Common myeloid progenitor, CD34-positive (primary cell): ENCODE data around the gene NOPCHAP1.

Source experiments
- CTCF ChIA-PET: fragments of 350-600 bp; sonication (Branson Sonifier 250); formaldehyde crosslinking; loops from one replicate; lab custom pipeline; 2021; ENCODE audit warnings: antibody characterized with exemption; lab: Charles Lee
- POLR2A ChIA-PET: fragments of 350-600 bp; sonication (Branson Sonifier 250); formaldehyde crosslinking; loops from one replicate; lab custom pipeline; 2021; ENCODE audit warnings: antibody characterized with exemption; lab: Charles Lee
- DNase-seq, 3 donors: peaks; one replicate each; pipeline versions ENCODE4 v3.0.0 to v3.0.0-alpha.2; 2013
- H3K27ac ChIP-seq, 2 experiments: 1 replicate in 1 of 2; 2 replicates in 1 of 2; pipeline ENCODE4 v1.7.0; 2013; ENCODE audit warnings: inconsistent platforms in 2 of 2, low read length in 2 of 2, mild to moderate bottlenecking in 2 of 2, low read depth in 1 of 2, moderate library complexity in 1 of 2; ENCODE audit not compliant: severe bottlenecking in 2 of 2, insufficient read depth in 1 of 2, poor library complexity in 1 of 2
- H3K27me3 ChIP-seq, 5 experiments: replicated peaks in 2 of 5; 1 replicate in 3 of 5; 2 replicates in 2 of 5; pipeline versions ENCODE4 v1.6.1 to v1.7.0; 2013; ENCODE audit warnings: low read length in 4 of 5, mild to moderate bottlenecking in 2 of 5, moderate library complexity in 2 of 5, inconsistent platforms in 1 of 5; ENCODE audit not compliant: insufficient read depth in 5 of 5, control insufficient read depth in 4 of 5
- H3K36me3 ChIP-seq, 4 experiments: 1 replicate in 2 of 4; 2 replicates in 2 of 4; pipeline versions ENCODE4 v1.6.1 to v1.7.0; 2013; ENCODE audit warnings: low read length in 3 of 4, control low read depth in 1 of 4, mild to moderate bottlenecking in 1 of 4; ENCODE audit not compliant: control insufficient read depth in 4 of 4, insufficient read depth in 4 of 4
- H3K4me1 ChIP-seq, 4 experiments: 1 replicate in 3 of 4; 2 replicates in 1 of 4; pipeline versions ENCODE4 v1.6.1 to v1.7.1; 2013; ENCODE audit warnings: low read length in 3 of 4, mild to moderate bottlenecking in 3 of 4, control low read depth in 1 of 4, inconsistent platforms in 1 of 4, moderate library complexity in 1 of 4; ENCODE audit not compliant: control insufficient read depth in 4 of 4, insufficient read depth in 4 of 4; ENCODE audit errors: control extremely low read depth in 1 of 4
- H3K4me3 ChIP-seq, 7 experiments: 1 replicate in 4 of 7; 2 replicates in 3 of 7; pipeline versions ENCODE4 v1.5.1 to v1.7.0; 2013; ENCODE audit warnings: mild to moderate bottlenecking in 7 of 7, low read length in 6 of 7, moderate library complexity in 6 of 7, inconsistent platforms in 2 of 7, low read depth in 2 of 7, control low read depth in 1 of 7; ENCODE audit not compliant: insufficient read depth in 4 of 7, control insufficient read depth in 1 of 7; ENCODE audit errors: extremely low read depth in 1 of 7
- H3K9me3 ChIP-seq, 5 experiments: 1 replicate in 4 of 5; 2 replicates in 1 of 5; pipeline versions ENCODE4 v1.6.1 to v1.7.1; 2013; ENCODE audit warnings: low read length in 4 of 5, mild to moderate bottlenecking in 2 of 5, inconsistent platforms in 1 of 5, low read depth in 1 of 5, moderate library complexity in 1 of 5; ENCODE audit not compliant: control insufficient read depth in 4 of 5, insufficient read depth in 2 of 5; ENCODE audit errors: control extremely low read depth in 1 of 5
- WGBS: methylation state at CpG from one replicate; pipeline ENCODE4 v1.1.5; 2013; ENCODE audit not compliant: insufficient coverage; 5-methylcytosine and 5-hydroxymethylcytosine counted together

Gene NOPCHAP1

DNA sequence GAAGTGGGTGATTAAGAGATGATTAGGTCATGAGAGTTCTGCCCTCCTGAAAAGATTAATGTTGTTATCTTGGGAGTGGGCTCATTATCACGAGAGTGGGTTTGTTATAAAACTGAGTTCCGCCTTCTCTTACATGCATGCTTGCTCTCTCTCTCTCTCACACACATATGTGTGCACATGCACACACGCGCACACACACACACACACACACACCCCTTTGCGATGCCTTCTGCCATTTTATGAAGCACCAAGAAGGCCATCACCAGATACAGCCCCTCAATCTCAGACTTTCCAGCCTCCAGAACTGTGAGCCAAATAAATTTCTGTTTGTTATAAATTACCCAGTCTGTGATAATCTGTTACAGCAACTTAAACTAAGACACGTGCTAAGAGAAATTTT, 22.4 kb upstream of the NOPCHAP1 start:
- ChIA-PET POLR2A (no interaction called here), CTCF (no interaction called here)
- Histone ChIP-seq H3K27ac (no peak overlapping the region), H3K9me3 (no peaks in the 10 kb centered on the region), H3K27me3 (no peaks in the 10 kb centered on the region), H3K4me3 (no peak overlapping the region), H3K4me1 (peaks cover 0 to 9% (median 2%) of the 10 kb centered on the region in 4 experiments), H3K36me3 (no peaks in the 10 kb centered on the region)
- WGBS: 86% methylated on average over 1 of the region's 6 CpGs
- no peak for DNase-seq

- H3K4me3 ChIP-seq: no peak overlapping the region
- POLR2A ChIA-PET: no interaction called here
- H3K9me3 ChIP-seq: no peaks in the 10 kb centered on the region
- peaks cover 0 to 3% (median 0%) of the 10 kb centered on the region in 4 experiments for H3K4me1 ChIP-seq
- no peak for DNase-seq
- CTCF ChIA-PET: no interaction called here
- 80% methylated on average over 7 of the region's 8 CpGs for WGBS
- no peaks in the 10 kb centered on the region for H3K27me3 ChIP-seq
- H3K36me3 ChIP-seq: no peaks in the 10 kb centered on the region
- no peak overlapping the region for H3K27ac ChIP-seq
These were observed 21.8 kb upstream of the NOPCHAP1 start for GRCh38 chr12:104964167-104964855.

GRCh38 chr12:104964856-104965205, 21.3 kb upstream of the NOPCHAP1 start:
- no peak for DNase-seq
- WGBS: 88% methylated on average over 2 of the region's 2 CpGs
- no peaks in the 10 kb centered on the region for H3K4me1 ChIP-seq
- H3K9me3 ChIP-seq: no peaks in the 10 kb centered on the region
- no peaks in the 10 kb centered on the region for H3K27me3 ChIP-seq
- POLR2A ChIA-PET: no interaction called here
- H3K27ac ChIP-seq: no peak overlapping the region
- CTCF ChIA-PET: no interaction called here
- H3K36me3 ChIP-seq: no peaks in the 10 kb centered on the region
- no peak overlapping the region for H3K4me3 ChIP-seq

GRCh38 chr12:104966677-104967076, 19.4 kb upstream of the NOPCHAP1 start:
- no peak overlapping the region for H3K4me3 ChIP-seq
- ChIA-PET POLR2A (no interaction called here), CTCF (interaction anchor here (1.7 kb wide), 1 partner anchor 8 kb away, joined by 5 read pairs; the partner anchor contains the start of gene SLC41A2)
- WGBS: no CpG with 5 or more reads among the region's 4 CpGs
- H3K4me1 ChIP-seq: no peaks in the 10 kb centered on the region
- H3K27me3 ChIP-seq: no peaks in the 10 kb centered on the region
- H3K27ac ChIP-seq: no peak overlapping the region
- DNase-seq: no peak
- H3K36me3 ChIP-seq: no peaks in the 10 kb centered on the region
- H3K9me3 ChIP-seq: no peaks in the 10 kb centered on the region

DNA sequence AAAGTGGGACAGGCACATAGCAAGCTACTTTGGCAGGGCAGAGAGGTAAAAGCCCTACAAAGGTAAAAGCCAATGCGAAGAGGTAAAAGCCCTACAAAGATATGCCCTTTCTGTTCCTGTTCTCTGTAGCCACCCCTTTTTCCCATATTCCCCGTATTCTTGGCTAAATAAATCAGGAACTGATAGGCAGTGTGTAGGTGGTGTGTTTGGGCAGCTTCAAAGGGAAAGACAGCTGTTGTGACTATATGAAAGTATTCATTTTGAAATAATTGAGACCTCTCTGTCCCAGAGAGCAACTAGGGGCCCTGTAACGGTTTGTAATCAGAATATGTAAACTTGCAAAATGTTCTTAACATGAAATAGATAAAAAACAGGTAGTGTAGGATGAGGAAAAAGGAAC, 16.8 kb upstream of the NOPCHAP1 start:
- Histone ChIP-seq H3K9me3 (no peaks in the 10 kb centered on the region), H3K4me3 (no peak overlapping the region), H3K4me1 (no peaks in the 10 kb centered on the region), H3K36me3 (no peaks in the 10 kb centered on the region), H3K27me3 (no peaks in the 10 kb centered on the region), H3K27ac (no peak overlapping the region)
- POLR2A ChIA-PET: no interaction called here
- 100% methylated on average over 1 of the region's 3 CpGs for WGBS
- CTCF ChIA-PET: interaction anchor here (1.6 kb wide), 1 partner anchor 12 kb away, joined by 3 read pairs; the partner anchor contains the start of gene SLC41A2
- no peak for DNase-seq

DNA sequence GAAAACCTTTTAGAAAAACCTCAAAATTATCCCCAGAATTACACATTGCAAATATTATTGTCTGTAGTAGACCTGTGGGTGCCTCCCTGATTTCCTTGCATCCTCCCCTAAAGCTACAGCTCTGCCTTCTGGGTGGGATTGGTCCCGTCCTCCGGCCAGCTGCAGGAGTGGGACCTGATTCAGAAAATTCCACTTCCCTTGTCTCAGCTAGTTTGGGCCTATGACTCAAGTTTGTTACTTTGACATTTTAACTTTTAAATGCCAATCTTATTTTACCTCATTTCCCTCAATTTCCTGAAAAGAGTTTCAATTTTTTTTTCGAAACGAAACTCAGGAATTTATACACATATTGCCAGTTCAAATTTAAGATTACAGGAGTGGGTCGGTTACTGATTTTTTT, 14.8 kb upstream of the NOPCHAP1 start:
- Histone ChIP-seq H3K9me3 (no peaks in the 10 kb centered on the region), H3K27me3 (no peaks in the 10 kb centered on the region), H3K4me1 (no peaks in the 10 kb centered on the region), H3K36me3 (no peaks in the 10 kb centered on the region), H3K4me3 (no peak overlapping the region), H3K27ac (no peak overlapping the region)
- 79% methylated on average over 5 of the region's 5 CpGs for WGBS
- ChIA-PET POLR2A (no interaction called here), CTCF (no interaction called here)
- DNase-seq: no peak

GRCh38 chr12:104973250-104973649, 12.9 kb upstream of the NOPCHAP1 start:
- Histone ChIP-seq H3K4me1 (no peaks in the 10 kb centered on the region), H3K27me3 (no peaks in the 10 kb centered on the region), H3K27ac (no peak overlapping the region), H3K36me3 (no peaks in the 10 kb centered on the region), H3K4me3 (no peak overlapping the region), H3K9me3 (no peaks in the 10 kb centered on the region)
- ChIA-PET CTCF (no interaction called here), POLR2A (no interaction called here)
- DNase-seq: no peak
- WGBS: no CpG with 5 or more reads among the region's 5 CpGs
